ENCODE measurements around the gene FAM3A. TPM values are rescaled to one million over a fixed set of nuclear protein-coding genes. Genes with fewer than 3 reads are reported as not detected.

FAM3A gene
- total and polyA plus RNA-seq, 2 of the 4 experiments (the other 2 are of a cell fraction) = 14.0 to 47.2 TPM

DNA sequence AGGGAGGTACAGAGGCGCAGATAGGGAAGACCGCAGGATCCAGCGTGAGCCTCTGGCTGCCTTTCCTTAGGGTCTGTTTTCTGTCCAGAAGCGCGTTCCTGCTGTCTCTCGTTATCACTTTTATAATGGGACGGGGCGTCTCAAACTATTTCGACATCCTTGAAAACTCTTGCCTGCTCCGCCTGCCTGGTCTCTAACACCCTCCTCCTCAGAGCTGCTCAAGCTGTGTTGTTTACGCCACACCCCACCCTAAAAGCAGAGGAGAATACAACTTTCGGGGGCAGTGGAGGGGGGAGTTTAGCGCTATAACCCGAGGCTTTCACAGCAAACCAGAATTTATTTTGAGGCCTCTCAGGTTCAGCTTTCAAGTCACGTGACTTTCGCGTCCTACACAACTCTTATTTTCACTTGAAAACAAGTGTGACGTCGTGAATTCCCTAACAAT lies 646 bp upstream of the FAM3A start:
- TF ChIP-seq CEBPB (IDR thresholded peaks at IDR 0.05; ENCODE audit: low read depth, low read length) = peak; percentile 64
- TF ChIP-seq CHD1 (IDR thresholded peaks at IDR 0.05; ENCODE audit: low read depth, low read length) = no peak
- TF ChIP-seq BHLHE40 (IDR thresholded peaks at IDR 0.05; ENCODE audit: low read depth, low read length) = no peak
- TF ChIP-seq, protein P1, sequence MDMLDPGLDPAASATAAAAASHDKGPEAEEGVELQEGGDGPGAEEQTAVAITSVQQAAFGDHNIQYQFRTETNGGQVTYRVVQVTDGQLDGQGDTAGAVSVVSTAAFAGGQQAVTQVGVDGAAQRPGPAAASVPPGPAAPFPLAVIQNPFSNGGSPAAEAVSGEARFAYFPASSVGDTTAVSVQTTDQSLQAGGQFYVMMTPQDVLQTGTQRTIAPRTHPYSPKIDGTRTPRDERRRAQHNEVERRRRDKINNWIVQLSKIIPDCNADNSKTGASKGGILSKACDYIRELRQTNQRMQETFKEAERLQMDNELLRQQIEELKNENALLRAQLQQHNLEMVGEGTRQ (IDR thresholded peaks at IDR 0.05; ENCODE audit: low read depth, low read length) = peak; percentile 74
- TF ChIP-seq SMC3 (IDR thresholded peaks at IDR 0.05; ENCODE audit: low read depth, low read length) = no peak
- no peak for TF ChIP-seq NFE2L2 (IDR thresholded peaks at IDR 0.05; ENCODE audit: low read depth, low read length)
- Histone ChIP-seq H3K9me1 (ENCODE audit: insufficient read depth, low read length) (peaks cover 3% of the 10 kb centered on the region), H2AK5ac (ENCODE audit: low read depth, low read length) (peak overlapping the region; percentile 57), H3K4me2 (ENCODE audit: low read depth, low read length) (peak overlapping the region; percentile 62), H3K4me1 (ENCODE audit: control insufficient read depth, insufficient read depth, low read length) (peaks cover 8% of the 10 kb centered on the region; the same call in 1 of the 2 replicates), H3K4ac (ENCODE audit: low read depth, low read length) (peak overlapping the region; percentile 62), H3K9me3 (ENCODE audit: control insufficient read depth, insufficient read depth, low read length) (no peaks in the 10 kb centered on the region), H3K4me3 (ENCODE audit: insufficient read depth, low read depth, low read length) (peak overlapping the region; percentile 35), H3K18ac (ENCODE audit: low read depth, low read length) (peak overlapping the region; percentile 39), H3K36me3 (ENCODE audit: control insufficient read depth, insufficient read depth, low read length) (no peaks in the 10 kb centered on the region), H2BK20ac (ENCODE audit: low read depth, low read length) (no peak overlapping the region), H2BK5ac (ENCODE audit: low read depth, low read length, poor library complexity, severe bottlenecking) (peak overlapping the region; percentile 80), H2AK9ac (replicated peaks; ENCODE audit: low read depth, low read length, poor library complexity) (peak overlapping the region; percentile 90), H3K23ac (ENCODE audit: low read depth, low read length) (peak overlapping the region; percentile 61), H3K14ac (replicated peaks; ENCODE audit: low read depth, low read length) (peak overlapping the region; percentile 50; the same call in 1 of the 2 replicates), H4K91ac (ENCODE audit: insufficient read depth, low read depth, low read length) (peak overlapping the region; percentile 73), H3K56ac (ENCODE audit: extremely low read depth, insufficient read depth, low read length) (no peak overlapping the region), H3K79me1 (ENCODE audit: low read depth in 1 of 2, low read length in 2 of 2) (peaks cover 8 to 12% of the 10 kb centered on the region in 2 experiments; a peak in 2 of 4 replicates), H4K5ac (ENCODE audit: low read depth, low read length) (peak overlapping the region; percentile 27), H2AFZ (replicated peaks; ENCODE audit: low read length, poor library complexity) (peak overlapping the region; percentile 70), H4K20me1 (ENCODE audit: insufficient read depth, low read length) (no peaks in the 10 kb centered on the region), H3K27ac (ENCODE audit: insufficient read depth, low read length) (peak overlapping the region; percentile 87), H3K27me3 (ENCODE audit: control insufficient read depth, insufficient read depth, low read length) (no peaks in the 10 kb centered on the region), H3K9ac (ENCODE audit: low read depth, low read length) (peak overlapping the region; percentile 41), H2BK15ac (ENCODE audit: low read depth, low read length) (no peak overlapping the region), H2BK120ac (ENCODE audit: low read depth, low read length) (no peak overlapping the region), H4K8ac (ENCODE audit: low read depth in 2 of 2, low read length in 2 of 2) (peak overlapping the region; percentile 40 to 83; a peak in 3 of 4 replicates)
- CTCF ChIA-PET = no interaction called here
- peak; percentile 54 for DNase-seq
- WGBS, 2 experiments (ENCODE audit: extremely low coverage in 2 of 2, insufficient read length in 1 of 2) = 45% methylated on average over 8 of the region's 19 CpGs; no CpG with 5 or more reads in 1 of the 2 experiments
- dilution Hi-C loops (cut with HindIII; ENCODE audit: low sequenced_read_pairs, unreplicated experiment) = no loop called here
- intact Hi-C loops (cut with micrococcal nuclease) = loop anchor here (2.0 kb wide), 2 partner anchors 26 to 30 kb away; partner anchors contain the start of genes G6PD, IKBKG and SLC10A3
- ATAC-seq (ENCODE audit: low read depth) = peak; percentile 7
- no TSS peak for BruUV-seq (replicated peaks)
- POLR2A ChIA-PET (ENCODE audit: unreplicated experiment) = interaction anchor here (0.7 kb wide), 1 partner anchor 19 kb away, joined by 3 read pairs; no protein-coding TSS in a partner anchor
- in situ Hi-C loops (cut with MboI; ENCODE audit: low sequenced_read_pairs) = no loop called here
